ENCODE results near the gene ESAM. TPM values are rescaled to one million over a fixed set of nuclear protein-coding genes. Genes with fewer than 3 reads are reported as not detected.
A peak's percentile ranks its signal among the peaks of the same experiment; 100 is the strongest.

ESAM gene
- total and polyA plus RNA-seq, 2 of the 8 experiments (the other 6 are each of a cell fraction or from before 2014, with no cell fraction given) = 0.09 TPM; not detected in 1

GRCh38 chr11:124717421-124717785 is 44.7 kb downstream of the ESAM start:
- Histone ChIP-seq H3K4me3 (ENCODE audit: extremely low read depth in 1 of 4, insufficient read depth in 2 of 4, low read depth in 3 of 4, low read length in 4 of 4) (peak overlapping the region in 3 of 4 experiments; percentile 32 to 59 (median 49); a peak in 3 of 8 replicates), H3K4me1 (replicated peaks in 1 of 4; ENCODE audit: control insufficient read depth in 3 of 4, insufficient read depth in 4 of 4, low read length in 3 of 4) (peaks cover 0 to 5% (median 3%) of the 10 kb centered on the region in 4 experiments; a peak in 5 of 7 replicates), H4K8ac (ENCODE audit: extremely low read depth, insufficient read depth, low read length) (no peak overlapping the region), H3K4ac (replicated peaks; ENCODE audit: insufficient read length, low read depth, low read length) (no peak overlapping the region), H2BK12ac (ENCODE audit: low read depth, low read length) (no peak overlapping the region), H3K23me2 (ENCODE audit: low read depth, low read length) (peaks cover 8% of the 10 kb centered on the region), H3K27me3 (replicated peaks in 1 of 4; ENCODE audit: control insufficient read depth in 3 of 4, extremely low read depth in 1 of 4, insufficient read depth in 3 of 4, low read length in 3 of 4) (peaks cover 47 to 74% (median 70%) of the 10 kb centered on the region in 4 experiments), H3K79me2 (ENCODE audit: control insufficient read depth in 1 of 2, insufficient read depth in 2 of 2, low read length in 2 of 2) (no peaks in the 10 kb centered on the region), H2AFZ (ENCODE audit: low read length) (no peak overlapping the region), H3K14ac (ENCODE audit: insufficient read length) (no peak overlapping the region), H3K23ac (ENCODE audit: insufficient read length) (no peak overlapping the region), H2BK5ac (ENCODE audit: low read depth, low read length) (no peak overlapping the region), H2AK5ac (ENCODE audit: low read depth, low read length) (no peak overlapping the region), H3K9me3 (ENCODE audit: insufficient read depth in 2 of 2, low read depth in 1 of 2, low read length in 1 of 2) (no peaks in the 10 kb centered on the region), H2BK15ac (ENCODE audit: low read length) (no peak overlapping the region), H4K91ac (replicated peaks; ENCODE audit: insufficient read length, low read length) (no peak overlapping the region), H3K18ac (ENCODE audit: extremely low read depth, low read length) (no peak overlapping the region), H3K36me3 (ENCODE audit: control insufficient read depth in 2 of 4, insufficient read depth in 4 of 4, low read length in 3 of 4) (no peaks in the 10 kb centered on the region), H3K9ac (replicated peaks in 1 of 4; ENCODE audit: extremely low read depth in 1 of 4, low read depth in 3 of 4, low read length in 3 of 4) (no peak overlapping the region), H4K20me1 (replicated peaks in 1 of 2; ENCODE audit: control insufficient read depth in 1 of 2, insufficient read depth in 2 of 2, low read length in 2 of 2) (no peaks in the 10 kb centered on the region), H2BK20ac (ENCODE audit: low read length) (no peak overlapping the region), H3K4me2 (ENCODE audit: insufficient read depth in 1 of 2, low read depth in 2 of 2, low read length in 2 of 2) (peak overlapping the region; percentile 81 to 87), H3K27ac (ENCODE audit: low read depth, low read length) (no peak overlapping the region), H2BK120ac (replicated peaks; ENCODE audit: low read depth, low read length) (no peak overlapping the region), H3K56ac (replicated peaks; ENCODE audit: insufficient read length, low read depth, low read length) (no peak overlapping the region), H3K79me1 (ENCODE audit: low read depth, low read length) (no peaks in the 10 kb centered on the region), H4K5ac (ENCODE audit: insufficient read length, low read depth, low read length) (no peak overlapping the region)
- DNase-seq (ENCODE audit: low read depth in 1 of 2, low spot score in 2 of 2) (no peak), FAIRE-seq (no peak)
- POLR2A ChIA-PET (ENCODE audit: partially characterized antibody) = interaction anchor here (0.8 to 1.6 kb wide), 4 partner anchors 12 to 83 kb away, joined by 3 to 5 read pairs (median 3); partner anchors contain the start of gene MSANTD2
- CTCF ChIA-PET (ENCODE audit: partially characterized antibody) = interaction anchor here (0.9 to 1.6 kb wide), 7 partner anchors 17 to 54 kb away, joined by 3 to 6 read pairs (median 4); partner anchors contain the start of gene ESAM
- 68% methylated on average over 7 of the region's 7 CpGs; no CpG with 5 or more reads in 1 of the 2 experiments for WGBS, 2 experiments (ENCODE audit: extremely low coverage in 1 of 2, insufficient coverage in 1 of 2, insufficient read length in 1 of 2, insufficient replicate concordance in 2 of 2, low coverage in 1 of 2, low lambda C conversion rate in 2 of 2, missing lambda C conversion rate in 1 of 2)
- TF ChIP-seq CHD2 (IDR thresholded peaks at IDR 0.05; ENCODE audit: low read length) = no peak
- no peak for TF ChIP-seq ASH2L (IDR thresholded peaks at IDR 0.05; ENCODE audit: low read length)
